ENCODE results near the gene CCDC63. TPM values are rescaled to one million over a fixed set of nuclear protein-coding genes. Genes with fewer than 3 reads are reported as not detected.

Gene CCDC63
- total RNA-seq, 3 donors from 2014 or later: not detected

GRCh38 chr12:110816779-110817178, 30.0 kb upstream of the CCDC63 start:
- DNase-seq (ENCODE audit: low spot score in 2 of 2): no peak
- Histone ChIP-seq H3K27ac (no peak overlapping the region), H3K9me3 (no peaks in the 10 kb centered on the region), H3K27me3 (no peaks in the 10 kb centered on the region), H3K36me3 (no peaks in the 10 kb centered on the region), H3K4me3 (no peak overlapping the region), H3K4me1 (no peaks in the 10 kb centered on the region)
- no peak for TF ChIP-seq POLR2A (IDR thresholded peaks at IDR 0.05)
- TF ChIP-seq POLR2AphosphoS5 (IDR thresholded peaks at IDR 0.05): no peak
- TF ChIP-seq CTCF (IDR thresholded peaks at IDR 0.05): no peak
- intact Hi-C loops (cut with DNase I; ENCODE audit: low total_unique reads): no loop called here

- Histone ChIP-seq H3K27me3 (no peaks in the 10 kb centered on the region), H3K27ac (no peak overlapping the region), H3K4me1 (no peaks in the 10 kb centered on the region), H3K36me3 (no peaks in the 10 kb centered on the region), H3K9me3 (no peaks in the 10 kb centered on the region), H3K4me3 (no peak overlapping the region)
- DNase-seq (ENCODE audit: low spot score in 2 of 2): no peak
- TF ChIP-seq POLR2AphosphoS5 (IDR thresholded peaks at IDR 0.05): no peak
- no peak for TF ChIP-seq CTCF (IDR thresholded peaks at IDR 0.05)
- no peak for TF ChIP-seq POLR2A (IDR thresholded peaks at IDR 0.05)
- intact Hi-C loops (cut with DNase I; ENCODE audit: low total_unique reads): no loop called here
These were observed 28.3 kb upstream of the CCDC63 start for GRCh38 chr12:110818511-110818910.

DNA sequence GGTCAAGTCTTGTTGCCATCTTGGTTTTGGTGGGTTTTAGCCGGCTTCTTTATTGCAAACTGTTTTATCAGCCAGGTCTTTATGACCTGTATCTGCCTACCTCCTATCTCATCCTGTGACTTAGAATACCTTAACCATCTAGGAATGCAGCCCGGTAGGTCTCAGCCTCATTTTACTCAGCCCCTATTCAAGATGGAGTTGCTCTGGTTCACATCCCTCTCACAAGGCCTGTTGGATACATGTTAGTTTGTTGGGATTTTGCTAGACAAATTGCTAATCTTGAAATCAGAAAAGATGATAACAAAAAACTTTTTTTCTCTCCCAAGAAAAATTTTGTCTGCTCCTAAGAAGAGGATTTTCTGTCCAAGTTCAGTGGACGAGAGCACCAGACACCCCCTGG, 27.6 kb upstream of the CCDC63 start:
- Histone ChIP-seq H3K9me3 (no peaks in the 10 kb centered on the region), H3K27ac (no peak overlapping the region), H3K4me3 (no peak overlapping the region), H3K27me3 (no peaks in the 10 kb centered on the region), H3K36me3 (no peaks in the 10 kb centered on the region), H3K4me1 (no peaks in the 10 kb centered on the region)
- TF ChIP-seq POLR2A (IDR thresholded peaks at IDR 0.05): no peak
- TF ChIP-seq CTCF (IDR thresholded peaks at IDR 0.05): no peak
- no peak for TF ChIP-seq POLR2AphosphoS5 (IDR thresholded peaks at IDR 0.05)
- no peak for DNase-seq (ENCODE audit: low spot score in 2 of 2)
- intact Hi-C loops (cut with DNase I; ENCODE audit: low total_unique reads): no loop called here

DNA sequence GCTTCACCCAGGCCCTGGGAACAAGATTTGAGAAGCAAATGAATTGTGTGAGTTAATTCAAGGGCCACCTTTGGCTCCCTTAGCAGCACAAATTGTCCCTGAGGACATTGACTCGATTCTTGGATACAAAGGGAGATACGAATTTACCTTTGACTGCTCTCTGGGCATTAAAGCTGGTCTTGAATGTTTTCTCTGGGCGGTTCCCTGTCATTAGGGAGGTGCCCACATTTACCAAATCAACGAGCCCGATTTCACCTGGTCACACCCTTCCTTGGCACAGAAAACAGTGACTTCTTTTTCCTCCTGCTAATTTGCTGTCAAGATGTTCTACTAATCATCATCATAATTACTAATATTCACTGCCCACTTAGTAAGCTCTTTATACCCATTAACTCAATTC, 27.1 kb upstream of the CCDC63 start:
- TF ChIP-seq CTCF (IDR thresholded peaks at IDR 0.05) (no peak), POLR2AphosphoS5 (IDR thresholded peaks at IDR 0.05) (no peak), POLR2A (IDR thresholded peaks at IDR 0.05) (no peak)
- DNase-seq (ENCODE audit: low spot score in 2 of 2): no peak
- no peaks in the 10 kb centered on the region for H3K4me1 ChIP-seq
- H3K36me3 ChIP-seq: no peaks in the 10 kb centered on the region
- intact Hi-C loops (cut with DNase I; ENCODE audit: low total_unique reads): no loop called here
- no peak overlapping the region for H3K4me3 ChIP-seq
- no peak overlapping the region for H3K27ac ChIP-seq
- H3K27me3 ChIP-seq: no peaks in the 10 kb centered on the region
- no peaks in the 10 kb centered on the region for H3K9me3 ChIP-seq

GRCh38 chr12:110821917-110822316, 24.9 kb upstream of the CCDC63 start:
- Histone ChIP-seq H3K36me3 (no peaks in the 10 kb centered on the region), H3K27me3 (no peaks in the 10 kb centered on the region), H3K27ac (no peak overlapping the region), H3K4me3 (no peak overlapping the region), H3K9me3 (no peaks in the 10 kb centered on the region), H3K4me1 (no peaks in the 10 kb centered on the region)
- no peak for DNase-seq (ENCODE audit: low spot score in 2 of 2)
- intact Hi-C loops (cut with DNase I; ENCODE audit: low total_unique reads): no loop called here
- TF ChIP-seq POLR2AphosphoS5 (IDR thresholded peaks at IDR 0.05): no peak
- TF ChIP-seq POLR2A (IDR thresholded peaks at IDR 0.05): no peak
- TF ChIP-seq CTCF (IDR thresholded peaks at IDR 0.05): no peak

Measured in breast epithelium (tissue), 4 donors.